Measurements from ENCODE around the gene MICAL3.

- TF ChIP-seq, protein P1, sequence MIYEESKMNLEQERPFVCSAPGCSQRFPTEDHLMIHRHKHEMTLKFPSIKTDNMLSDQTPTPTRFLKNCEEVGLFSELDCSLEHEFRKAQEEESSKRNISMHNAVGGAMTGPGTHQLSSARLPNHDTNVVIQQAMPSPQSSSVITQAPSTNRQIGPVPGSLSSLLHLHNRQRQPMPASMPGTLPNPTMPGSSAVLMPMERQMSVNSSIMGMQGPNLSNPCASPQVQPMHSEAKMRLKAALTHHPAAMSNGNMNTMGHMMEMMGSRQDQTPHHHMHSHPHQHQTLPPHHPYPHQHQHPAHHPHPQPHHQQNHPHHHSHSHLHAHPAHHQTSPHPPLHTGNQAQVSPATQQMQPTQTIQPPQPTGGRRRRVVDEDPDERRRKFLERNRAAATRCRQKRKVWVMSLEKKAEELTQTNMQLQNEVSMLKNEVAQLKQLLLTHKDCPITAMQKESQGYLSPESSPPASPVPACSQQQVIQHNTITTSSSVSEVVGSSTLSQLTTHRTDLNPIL (CRISPR knock-in tag; IDR thresholded peaks at IDR 0.05; ENCODE audit: low read depth) = no peak
- TF ChIP-seq, protein P2, sequence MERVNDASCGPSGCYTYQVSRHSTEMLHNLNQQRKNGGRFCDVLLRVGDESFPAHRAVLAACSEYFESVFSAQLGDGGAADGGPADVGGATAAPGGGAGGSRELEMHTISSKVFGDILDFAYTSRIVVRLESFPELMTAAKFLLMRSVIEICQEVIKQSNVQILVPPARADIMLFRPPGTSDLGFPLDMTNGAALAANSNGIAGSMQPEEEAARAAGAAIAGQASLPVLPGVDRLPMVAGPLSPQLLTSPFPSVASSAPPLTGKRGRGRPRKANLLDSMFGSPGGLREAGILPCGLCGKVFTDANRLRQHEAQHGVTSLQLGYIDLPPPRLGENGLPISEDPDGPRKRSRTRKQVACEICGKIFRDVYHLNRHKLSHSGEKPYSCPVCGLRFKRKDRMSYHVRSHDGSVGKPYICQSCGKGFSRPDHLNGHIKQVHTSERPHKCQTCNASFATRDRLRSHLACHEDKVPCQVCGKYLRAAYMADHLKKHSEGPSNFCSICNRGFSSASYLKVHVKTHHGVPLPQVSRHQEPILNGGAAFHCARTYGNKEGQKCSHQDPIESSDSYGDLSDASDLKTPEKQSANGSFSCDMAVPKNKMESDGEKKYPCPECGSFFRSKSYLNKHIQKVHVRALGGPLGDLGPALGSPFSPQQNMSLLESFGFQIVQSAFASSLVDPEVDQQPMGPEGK (CRISPR knock-in tag; IDR thresholded peaks at IDR 0.05; ENCODE audit: borderline replicate concordance) = no peak
- TF ChIP-seq ZFP3 (CRISPR knock-in tag; IDR thresholded peaks at IDR 0.05) = no peak
- TF ChIP-seq ZFP30 (CRISPR knock-in tag; IDR thresholded peaks at IDR 0.05) = no peak
- TF ChIP-seq PPARA (CRISPR knock-in tag; IDR thresholded peaks at IDR 0.05; ENCODE audit: borderline replicate concordance) = no peak
- no peak for TF ChIP-seq SNAI2 (CRISPR knock-in tag; IDR thresholded peaks at IDR 0.05)
- TF ChIP-seq ESRRG (CRISPR knock-in tag; IDR thresholded peaks at IDR 0.05) = no peak
- TF ChIP-seq ARNTL (CRISPR knock-in tag; IDR thresholded peaks at IDR 0.05; ENCODE audit: borderline replicate concordance, low read depth) = no peak
- no peak for TF ChIP-seq RARB (CRISPR knock-in tag; IDR thresholded peaks at IDR 0.05)
- no peak for TF ChIP-seq GLIS3 (CRISPR knock-in tag; IDR thresholded peaks at IDR 0.05)
Measured at GRCh38 chr22:17831501-17832251, 192.7 kb downstream of the MICAL3 start.
